A549 (cell line): ENCODE data around the gene DEDD2. TPM values are rescaled to one million over a fixed set of nuclear protein-coding genes. Genes with fewer than 3 reads are reported as not detected.

Experiments used
- ATAC-seq, 2 experiments: fragments of 200-7000 bp in 1 of 2; fragments of >200 bp in 1 of 2; cut with Nextera tagmentation in 1 of 2; cut with Tn5 transposase in 1 of 2; 3 replicates each; pipeline versions ENCODE4 v1.8.0 to v1.9.1; 2018 to 2020; ENCODE audit warnings: mild to moderate bottlenecking in 1 of 2, moderate library complexity in 1 of 2
- CTCF ChIA-PET: fragments of 300-600 bp; sonication (Branson Sonifier 250); formaldehyde crosslinking; extraction: SDS; loops from one replicate; lab custom pipeline; 2021; ENCODE audit warnings: antibody characterized with exemption, inconsistent platforms; lab: Yijun Ruan, JAX
- POLR2A ChIA-PET: fragments of 350-600 bp; formaldehyde crosslinking; extraction: SDS; loops from one replicate; lab custom pipeline; 2021; ENCODE audit warnings: antibody characterized with exemption, inconsistent platforms; lab: Yijun Ruan, JAX
- DNase-seq, 2 experiments: peaks; one replicate each; pipeline versions ENCODE4 v3.0.0 to v3.0.0-alpha.2; 2011 to 2016; ENCODE audit warnings: low read depth in 1 of 2, low spot score in 1 of 2
- FAIRE-seq: peaks from 2 replicates; lab custom pipeline; 2011; peaks lifted over from hg19 to GRCh38; lab: Jason Lieb, UNC
- H3K27ac ChIP-seq, 2 experiments: fragments of >200 bp; sonication (Bioruptor Twin); formaldehyde crosslinking; 3 replicates each; pipeline ENCODE4 v1.5.1; 2016 to 2017
- H3K4me1 ChIP-seq: fragments of >200 bp; sonication (Bioruptor Twin); formaldehyde crosslinking; 3 replicates; pipeline ENCODE4 v1.6.1; 2016
- H3K4me2 ChIP-seq: fragments of >200 bp; sonication (Bioruptor Twin); formaldehyde crosslinking; 3 replicates; pipeline ENCODE4 v1.6.1; 2016
- H3K4me3 ChIP-seq: fragments of >200 bp; sonication (Bioruptor Twin); formaldehyde crosslinking; 3 replicates; pipeline ENCODE4 v1.5.1; 2016
- H3K9me3 ChIP-seq: fragments of >200 bp; sonication (Bioruptor Twin); formaldehyde crosslinking; 3 replicates; pipeline ENCODE4 v1.6.1; 2016
- CBX2 ChIP-seq: fragments of 200-600 bp; sonication (generic); IDR thresholded peaks from 2 replicates; pipeline ENCODE4 v1.6.1; 2016; ENCODE audit warnings: low read depth, mild to moderate bottlenecking, borderline replicate concordance
- CBX8 ChIP-seq: fragments of 200-600 bp; sonication (generic); IDR thresholded peaks from 2 replicates; pipeline ENCODE4 v1.6.1; 2016
- FOSB ChIP-seq: fragments of 250-450 bp; sonication (Bioruptor Pico); IDR thresholded peaks from 2 replicates; pipeline ENCODE4 v1.5.0; 2020; ENCODE audit warnings: mild to moderate bottlenecking, moderate library complexity
- FOSL2 ChIP-seq, 2 experiments: fragments of 450-650 bp in 1 of 2; fragments of >200 bp in 1 of 2; sonication (Bioruptor Twin) in 1 of 2; formaldehyde crosslinking; IDR thresholded peaks; 2 replicates each; pipeline versions ENCODE4 v1.5.0 to v1.6.1; 2016 to 2020; ENCODE audit warnings: mild to moderate bottlenecking in 1 of 2, moderate library complexity in 1 of 2
- FOXS1 ChIP-seq: fragments of 250-450 bp; sonication (Bioruptor Pico); IDR thresholded peaks from 2 replicates; pipeline ENCODE4 v1.5.0; 2020; ENCODE audit warnings: mild to moderate bottlenecking, moderate library complexity
- GATA3 ChIP-seq: IDR thresholded peaks from 2 replicates; pipeline ENCODE4 v1.6.1; 2012; ENCODE audit warnings: borderline replicate concordance
- HDAC2 ChIP-seq: fragments of 200-600 bp; sonication (generic); IDR thresholded peaks from 2 replicates; pipeline ENCODE4 v1.6.1; 2016
- HOXA7 ChIP-seq: fragments of 250-450 bp; sonication (Bioruptor Pico); IDR thresholded peaks from 2 replicates; pipeline ENCODE4 v1.5.0; 2020; ENCODE audit warnings: mild to moderate bottlenecking, moderate library complexity
- JUN ChIP-seq, 2 experiments: fragments of >200 bp; sonication (Bioruptor Twin); formaldehyde crosslinking; IDR thresholded peaks; 2 replicates in 1 of 2; 3 replicates in 1 of 2; pipeline ENCODE4 v1.6.1; 2016 to 2017
- MAFK ChIP-seq: fragments of 450-650 bp; IDR thresholded peaks from 2 replicates; pipeline ENCODE4 v1.6.1; 2014; ENCODE audit not compliant: partially characterized antibody
- MYC ChIP-seq: IDR thresholded peaks from 2 replicates; pipeline ENCODE4 v1.6.1; 2012; ENCODE audit warnings: mild to moderate bottlenecking, inconsistent platforms, low read length, improper control_type of control experiment, borderline replicate concordance
- PHF8 ChIP-seq: fragments of 200-600 bp; sonication (generic); IDR thresholded peaks from 2 replicates; pipeline ENCODE4 v1.6.1; 2016; ENCODE audit warnings: low read depth, mild to moderate bottlenecking, antibody characterized with exemption, moderate library complexity, borderline replicate concordance
- POLR2A ChIP-seq: IDR thresholded peaks from 2 replicates; pipeline ENCODE4 v1.6.1; 2012; ENCODE audit warnings: mild to moderate bottlenecking, low read length
- RARB ChIP-seq: fragments of 250-450 bp; sonication (Bioruptor Pico); IDR thresholded peaks from 2 replicates; pipeline ENCODE4 v1.8.0; 2021; ENCODE audit warnings: mild to moderate bottlenecking, moderate library complexity
- RNF2 ChIP-seq: fragments of 200-600 bp; sonication (generic); IDR thresholded peaks from 2 replicates; pipeline ENCODE4 v1.6.1; 2016; ENCODE audit warnings: low read depth, mild to moderate bottlenecking, antibody characterized with exemption, moderate library complexity, borderline replicate concordance
- TFCP2L1 ChIP-seq: fragments of 250-450 bp; sonication (Bioruptor Pico); IDR thresholded peaks from 2 replicates; pipeline ENCODE4 v1.5.0; 2021; ENCODE audit warnings: mild to moderate bottlenecking
- TP53 ChIP-seq: fragments of 250-450 bp; sonication (Bioruptor Pico); IDR thresholded peaks from 2 replicates; pipeline ENCODE4 v1.5.0; 2021; ENCODE audit warnings: mild to moderate bottlenecking, moderate library complexity
- ZC3H11A ChIP-seq: fragments of 450-650 bp; IDR thresholded peaks from 2 replicates; pipeline ENCODE4 v1.6.1; 2014; ENCODE audit warnings: antibody characterized with exemption, mild to moderate bottlenecking
- ZFP36 ChIP-seq: fragments of 450-650 bp; IDR thresholded peaks from 2 replicates; pipeline ENCODE4 v1.6.1; 2014; ENCODE audit warnings: borderline replicate concordance; ENCODE audit not compliant: partially characterized antibody
- WGBS: methylation state at CpG from one replicate; pipeline ENCODE4 v1.1.6; 2017; ENCODE audit errors: missing lambda C conversion rate; 5-methylcytosine and 5-hydroxymethylcytosine counted together
- polyA plus RNA-seq, 4 experiments: library from polyadenylated mRNA; depleted of rRNA in 3 of 4; stranded (reverse); fragments of >200 nt; fragmentation: RNase III in 1 of 4; extraction: RNeasy Plus Mini Kit Qiagen cat#74134 plus additional on column Dnase treatment in 1 of 4; gene quantifications; 2 replicates in 3 of 4; 3 replicates in 1 of 4; pipeline ENCODE4 v1.2.3, GENCODE V29; 2011 to 2017
- TF ChIP-seq, protein P1 (sequence below): IDR thresholded peaks from 2 replicates; pipeline ENCODE4 v1.6.1; 2012
- TF ChIP-seq, protein P2 (sequence below): fragments of 250-450 bp; sonication (Bioruptor Pico); IDR thresholded peaks from 2 replicates; pipeline ENCODE4 v1.5.0; 2020; ENCODE audit warnings: low read depth, mild to moderate bottlenecking, moderate library complexity
- TF ChIP-seq, protein P3 (sequence below): fragments of 450-650 bp; IDR thresholded peaks from 2 replicates; pipeline ENCODE4 v1.6.1; 2014; ENCODE audit warnings: antibody characterized with exemption
- TF ChIP-seq, protein P4 (sequence below): fragments of >200 bp; sonication (Bioruptor Twin); formaldehyde crosslinking; IDR thresholded peaks from 3 replicates; pipeline ENCODE4 v1.5.1; 2016
- TF ChIP-seq, protein P5 (sequence below): fragments of >200 bp; sonication (Bioruptor Twin); formaldehyde crosslinking; IDR thresholded peaks from 3 replicates; pipeline ENCODE4 v1.6.1; 2016
- TF ChIP-seq, protein P6 (sequence below): fragments of 250-450 bp; sonication (Bioruptor Pico); IDR thresholded peaks from 2 replicates; pipeline ENCODE4 v1.5.0; 2021; ENCODE audit warnings: mild to moderate bottlenecking, moderate library complexity, borderline replicate concordance

The DEDD2 gene
- polyA plus RNA-seq, 2 of the 4 experiments (the other 2 are of a cell fraction): 30.8 to 54.1 TPM

DNA sequence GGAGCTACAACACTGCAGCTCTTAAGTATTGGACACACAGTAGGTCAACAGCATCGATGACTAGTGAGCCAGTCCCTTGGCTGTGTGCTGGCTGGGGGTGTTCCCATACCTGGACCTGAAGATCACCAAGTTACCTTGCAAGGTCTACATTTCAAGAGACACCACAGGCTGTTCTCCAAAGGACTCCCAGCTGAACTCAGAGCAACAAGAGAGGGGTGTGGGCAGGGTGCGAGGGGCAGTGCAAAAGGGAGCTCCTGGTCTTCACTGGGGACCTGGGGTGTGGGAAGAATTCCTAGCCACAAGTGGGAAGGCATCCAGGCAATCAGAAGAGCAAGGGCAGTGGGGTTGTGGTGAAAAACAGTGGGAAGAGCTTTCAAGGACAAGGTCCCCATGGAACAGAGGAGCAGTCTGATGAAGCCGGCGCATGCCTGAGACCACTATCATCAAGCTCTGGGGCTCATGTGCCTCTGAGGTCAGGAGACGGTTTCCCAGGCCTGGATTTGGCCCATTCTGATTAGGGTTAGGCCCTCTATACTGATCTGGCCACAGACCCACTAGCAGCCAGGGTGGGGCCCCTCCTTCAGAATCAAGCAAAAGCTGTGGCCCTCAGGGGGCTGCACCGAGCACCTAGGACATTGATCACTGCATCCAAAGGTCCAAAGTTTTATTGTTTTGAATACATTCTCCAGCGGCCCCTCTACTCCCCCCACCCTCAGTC, 29.6 kb upstream of the DEDD2 start (continued):
- TF ChIP-seq POLR2A: no peak
- TF ChIP-seq FOXS1 (CRISPR knock-in tag): no peak
- TF ChIP-seq TFCP2L1 (CRISPR knock-in tag): no peak
- no peak for TF ChIP-seq FOSL2 (IDR thresholded peaks at IDR 0.05)
- no peak for TF ChIP-seq FOSL2 (CRISPR knock-in tag; IDR thresholded peaks at IDR 0.05)
- TF ChIP-seq, protein P1, sequence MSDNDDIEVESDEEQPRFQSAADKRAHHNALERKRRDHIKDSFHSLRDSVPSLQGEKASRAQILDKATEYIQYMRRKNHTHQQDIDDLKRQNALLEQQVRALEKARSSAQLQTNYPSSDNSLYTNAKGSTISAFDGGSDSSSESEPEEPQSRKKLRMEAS: no peak; the same call in 1 of the 2 replicates
- TF ChIP-seq, protein P2, sequence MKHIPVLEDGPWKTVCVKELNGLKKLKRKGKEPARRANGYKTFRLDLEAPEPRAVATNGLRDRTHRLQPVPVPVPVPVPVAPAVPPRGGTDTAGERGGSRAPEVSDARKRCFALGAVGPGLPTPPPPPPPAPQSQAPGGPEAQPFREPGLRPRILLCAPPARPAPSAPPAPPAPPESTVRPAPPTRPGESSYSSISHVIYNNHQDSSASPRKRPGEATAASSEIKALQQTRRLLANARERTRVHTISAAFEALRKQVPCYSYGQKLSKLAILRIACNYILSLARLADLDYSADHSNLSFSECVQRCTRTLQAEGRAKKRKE (CRISPR knock-in tag): 0 out of 2 replicates have a peak, but pooled peaks have one; percentile 41
- TF ChIP-seq, protein P3, sequence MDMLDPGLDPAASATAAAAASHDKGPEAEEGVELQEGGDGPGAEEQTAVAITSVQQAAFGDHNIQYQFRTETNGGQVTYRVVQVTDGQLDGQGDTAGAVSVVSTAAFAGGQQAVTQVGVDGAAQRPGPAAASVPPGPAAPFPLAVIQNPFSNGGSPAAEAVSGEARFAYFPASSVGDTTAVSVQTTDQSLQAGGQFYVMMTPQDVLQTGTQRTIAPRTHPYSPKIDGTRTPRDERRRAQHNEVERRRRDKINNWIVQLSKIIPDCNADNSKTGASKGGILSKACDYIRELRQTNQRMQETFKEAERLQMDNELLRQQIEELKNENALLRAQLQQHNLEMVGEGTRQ: no peak
- TF ChIP-seq MAFK: no peak
- TF ChIP-seq, protein P4, sequence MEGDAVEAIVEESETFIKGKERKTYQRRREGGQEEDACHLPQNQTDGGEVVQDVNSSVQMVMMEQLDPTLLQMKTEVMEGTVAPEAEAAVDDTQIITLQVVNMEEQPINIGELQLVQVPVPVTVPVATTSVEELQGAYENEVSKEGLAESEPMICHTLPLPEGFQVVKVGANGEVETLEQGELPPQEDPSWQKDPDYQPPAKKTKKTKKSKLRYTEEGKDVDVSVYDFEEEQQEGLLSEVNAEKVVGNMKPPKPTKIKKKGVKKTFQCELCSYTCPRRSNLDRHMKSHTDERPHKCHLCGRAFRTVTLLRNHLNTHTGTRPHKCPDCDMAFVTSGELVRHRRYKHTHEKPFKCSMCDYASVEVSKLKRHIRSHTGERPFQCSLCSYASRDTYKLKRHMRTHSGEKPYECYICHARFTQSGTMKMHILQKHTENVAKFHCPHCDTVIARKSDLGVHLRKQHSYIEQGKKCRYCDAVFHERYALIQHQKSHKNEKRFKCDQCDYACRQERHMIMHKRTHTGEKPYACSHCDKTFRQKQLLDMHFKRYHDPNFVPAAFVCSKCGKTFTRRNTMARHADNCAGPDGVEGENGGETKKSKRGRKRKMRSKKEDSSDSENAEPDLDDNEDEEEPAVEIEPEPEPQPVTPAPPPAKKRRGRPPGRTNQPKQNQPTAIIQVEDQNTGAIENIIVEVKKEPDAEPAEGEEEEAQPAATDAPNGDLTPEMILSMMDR: no peak
- no peak for TF ChIP-seq FOSB (CRISPR knock-in tag)
- TF ChIP-seq PHF8: no peak
- no peak; the same call in 1 of the 2 replicates for TF ChIP-seq GATA3
- TF ChIP-seq, protein P5, sequence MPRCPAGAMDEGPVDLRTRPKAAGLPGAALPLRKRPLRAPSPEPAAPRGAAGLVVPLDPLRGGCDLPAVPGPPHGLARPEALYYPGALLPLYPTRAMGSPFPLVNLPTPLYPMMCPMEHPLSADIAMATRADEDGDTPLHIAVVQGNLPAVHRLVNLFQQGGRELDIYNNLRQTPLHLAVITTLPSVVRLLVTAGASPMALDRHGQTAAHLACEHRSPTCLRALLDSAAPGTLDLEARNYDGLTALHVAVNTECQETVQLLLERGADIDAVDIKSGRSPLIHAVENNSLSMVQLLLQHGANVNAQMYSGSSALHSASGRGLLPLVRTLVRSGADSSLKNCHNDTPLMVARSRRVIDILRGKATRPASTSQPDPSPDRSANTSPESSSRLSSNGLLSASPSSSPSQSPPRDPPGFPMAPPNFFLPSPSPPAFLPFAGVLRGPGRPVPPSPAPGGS: no peak
- no peak for TF ChIP-seq CBX8

DNA sequence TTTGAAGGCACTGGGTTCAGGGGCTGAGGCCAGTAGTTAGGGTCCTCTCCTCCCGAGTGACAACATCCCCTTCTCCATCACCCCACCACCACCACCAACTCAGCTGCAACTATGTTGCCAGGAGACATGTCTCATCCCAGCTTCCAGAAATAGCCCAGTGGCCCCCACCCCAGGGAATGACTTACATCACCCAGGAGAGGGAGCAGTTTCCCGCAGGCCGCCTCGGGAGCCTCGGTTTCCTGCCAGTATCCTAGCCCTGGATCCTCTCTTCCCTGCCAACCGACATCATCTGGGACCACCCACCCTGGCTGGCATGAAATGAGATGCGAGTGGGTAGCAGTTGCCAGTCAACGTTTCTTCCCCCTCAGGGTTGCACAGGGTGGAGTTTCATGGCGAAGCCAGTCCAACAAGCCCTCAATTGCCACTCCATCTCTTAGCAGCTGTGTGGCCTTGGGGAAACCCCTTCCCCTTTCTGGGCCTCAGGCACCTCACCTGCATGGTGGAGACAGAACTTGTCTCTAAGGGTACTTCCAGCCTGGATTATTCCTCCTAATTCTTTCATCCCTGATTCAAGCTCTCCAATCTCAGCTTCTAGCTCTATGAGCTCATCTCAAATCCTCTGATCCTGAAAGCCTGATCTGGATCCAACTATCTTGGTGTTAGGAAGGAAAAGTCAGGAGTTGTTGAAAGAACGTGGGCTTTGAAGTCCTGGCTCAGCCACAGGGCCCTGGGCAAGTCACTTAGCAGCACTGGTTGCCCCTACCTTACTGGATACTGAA, 28.9 kb upstream of the DEDD2 start:
- DNase-seq: peak; percentile 85 to 94
- 28% methylated on average over 10 of the region's 10 CpGs for WGBS
- Histone ChIP-seq H3K9me3 (no peaks in the 10 kb centered on the region), H3K4me2 (peak overlapping the region; percentile 25; the same call in 1 of the 3 replicates), H3K4me1 (peaks cover 66% of the 10 kb centered on the region), H3K4me3 (no peak overlapping the region), H3K27ac (peak overlapping the region; percentile 0 to 90; a peak in 4 of 6 replicates)
- no peak for ATAC-seq
- ChIA-PET POLR2A (interaction anchor here (0.7 to 2.2 kb wide), 9 partner anchors 10 to 170 kb away, joined by 3 to 11 read pairs (median 5); partner anchors contain the start of genes CIC, PAFAH1B3 and ZNF574), CTCF (interaction anchor here (0.7 to 21.7 kb wide), 31 partner anchors 11 to 373 kb away, joined by 3 to 616 read pairs (median 5); partner anchors contain the start of genes CIC, ERF, PAFAH1B3 and POU2F2)
- peak; percentile 68 for FAIRE-seq
- TF ChIP-seq ZC3H11A (no peak), HOXA7 (CRISPR knock-in tag) (peak; percentile 49), FOSB (CRISPR knock-in tag) (peak; percentile 77; the same call in 1 of the 2 replicates), RNF2 (no peak), MYC (0 out of 2 replicates have a peak, but pooled peaks have one; percentile 51), PHF8 (no peak), ZFP36 (no peak), MAFK (no peak), CBX2 (no peak), TP53 (CRISPR knock-in tag) (no peak), FOSL2 (IDR thresholded peaks at IDR 0.05) (no peak), FOSL2 (CRISPR knock-in tag; IDR thresholded peaks at IDR 0.05) (no peak), JUN (IDR thresholded peaks at IDR 0.05) (peak; percentile 4 to 48; a peak in 4 of 5 replicates), RARB (CRISPR knock-in tag) (0 out of 2 replicates have a peak, but pooled peaks have one; percentile 9), HDAC2 (no peak)
- TF ChIP-seq, protein P6, sequence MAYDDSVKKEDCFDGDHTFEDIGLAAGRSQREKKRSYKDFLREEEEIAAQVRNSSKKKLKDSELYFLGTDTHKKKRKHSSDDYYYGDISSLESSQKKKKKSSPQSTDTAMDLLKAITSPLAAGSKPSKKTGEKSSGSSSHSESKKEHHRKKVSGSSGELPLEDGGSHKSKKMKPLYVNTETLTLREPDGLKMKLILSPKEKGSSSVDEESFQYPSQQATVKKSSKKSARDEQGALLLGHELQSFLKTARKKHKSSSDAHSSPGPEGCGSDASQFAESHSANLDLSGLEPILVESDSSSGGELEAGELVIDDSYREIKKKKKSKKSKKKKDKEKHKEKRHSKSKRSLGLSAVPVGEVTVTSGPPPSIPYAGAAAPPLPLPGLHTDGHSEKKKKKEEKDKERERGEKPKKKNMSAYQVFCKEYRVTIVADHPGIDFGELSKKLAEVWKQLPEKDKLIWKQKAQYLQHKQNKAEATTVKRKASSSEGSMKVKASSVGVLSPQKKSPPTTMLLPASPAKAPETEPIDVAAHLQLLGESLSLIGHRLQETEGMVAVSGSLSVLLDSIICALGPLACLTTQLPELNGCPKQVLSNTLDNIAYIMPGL (CRISPR knock-in tag): no peak
